SK-N-SH treated with all-trans-retinoic acid at 6 μM for 48 hours (cell line): Measurements from ENCODE around the gene CYRIA.

Source experiments
- ATAC-seq: fragments of 200-7000 bp; cut with Tn5 transposase; 3 replicates; pipeline ENCODE4 v1.9.1; 2020; ENCODE audit warnings: mild to moderate bottlenecking, moderate library complexity
- ARNTL ChIP-seq: fragments of 450-650 bp; formaldehyde crosslinking; IDR thresholded peaks from 2 replicates; pipeline ENCODE4 v1.5.0; 2020; ENCODE audit warnings: low read depth, mild to moderate bottlenecking, moderate library complexity, borderline replicate concordance
- BACH2 ChIP-seq: fragments of 250-450 bp; sonication (Bioruptor Pico); IDR thresholded peaks from 2 replicates; pipeline ENCODE4 v1.9.0; 2021; ENCODE audit warnings: mild to moderate bottlenecking, borderline replicate concordance
- CSDC2 ChIP-seq: fragments of 250-450 bp; sonication (Bioruptor Pico); IDR thresholded peaks from 2 replicates; pipeline ENCODE4 v1.5.0; 2020; ENCODE audit warnings: mild to moderate bottlenecking, moderate library complexity
- ESRRG ChIP-seq: fragments of 250-450 bp; sonication (Bioruptor Pico); IDR thresholded peaks from 2 replicates; pipeline ENCODE4 v1.6.1; 2021; ENCODE audit warnings: mild to moderate bottlenecking
- GLIS3 ChIP-seq: fragments of 250-450 bp; sonication (Bioruptor Pico); IDR thresholded peaks from 2 replicates; pipeline ENCODE4 v1.5.0; 2020; ENCODE audit warnings: mild to moderate bottlenecking, moderate library complexity
- OSR1 ChIP-seq: fragments of 250-450 bp; sonication (Bioruptor Pico); IDR thresholded peaks from 2 replicates; pipeline ENCODE4 v1.8.0; 2022; ENCODE audit warnings: moderate library complexity, mild to moderate bottlenecking, inconsistent platforms
- PPARA ChIP-seq: fragments of 250-450 bp; sonication (Bioruptor Pico); IDR thresholded peaks from 2 replicates; pipeline ENCODE4 v1.5.0; 2020; ENCODE audit warnings: mild to moderate bottlenecking, borderline replicate concordance
- TCF4 ChIP-seq: fragments of 250-450 bp; sonication (Bioruptor Pico); IDR thresholded peaks from 2 replicates; pipeline ENCODE4 v1.8.0; 2021; ENCODE audit warnings: mild to moderate bottlenecking, moderate library complexity, borderline replicate concordance
- TOX ChIP-seq: fragments of 250-450 bp; sonication (Bioruptor Pico); IDR thresholded peaks from 2 replicates; pipeline ENCODE4 v1.8.0; 2021; ENCODE audit warnings: mild to moderate bottlenecking, moderate library complexity, borderline replicate concordance
- TSHZ2 ChIP-seq: fragments of 250-450 bp; sonication (Bioruptor Pico); IDR thresholded peaks from 2 replicates; pipeline ENCODE4 v1.5.0; 2020; ENCODE audit warnings: mild to moderate bottlenecking, moderate library complexity
- ZC3H10 ChIP-seq: fragments of 250-450 bp; sonication (Bioruptor Pico); IDR thresholded peaks from 2 replicates; pipeline ENCODE4 v1.5.1; 2021; ENCODE audit warnings: mild to moderate bottlenecking, moderate library complexity
- ZFP3 ChIP-seq: fragments of 250-450 bp; sonication (Bioruptor Pico); IDR thresholded peaks from 2 replicates; pipeline ENCODE4 v1.5.0; 2020; ENCODE audit warnings: mild to moderate bottlenecking, moderate library complexity
- ZFP30 ChIP-seq: fragments of 450-650 bp; formaldehyde crosslinking; IDR thresholded peaks from 2 replicates; pipeline ENCODE4 v1.5.0; 2022; ENCODE audit warnings: mild to moderate bottlenecking, moderate library complexity
- ZNF565 ChIP-seq: fragments of 450-650 bp; formaldehyde crosslinking; conservative IDR thresholded peaks from 2 replicates; pipeline ENCODE4 v1.5.0; 2020; ENCODE audit warnings: low read depth, mild to moderate bottlenecking, moderate library complexity
- ZNF70 ChIP-seq: fragments of 450-650 bp; formaldehyde crosslinking; IDR thresholded peaks from 2 replicates; pipeline ENCODE4 v1.5.0; 2020; ENCODE audit warnings: mild to moderate bottlenecking, moderate library complexity
- ZNF8 ChIP-seq: fragments of 450-650 bp; formaldehyde crosslinking; IDR thresholded peaks from 2 replicates; pipeline ENCODE4 v1.5.0; 2020; ENCODE audit warnings: mild to moderate bottlenecking, moderate library complexity
- TF ChIP-seq, protein P1 (sequence below): fragments of 250-450 bp; sonication (Bioruptor Pico); IDR thresholded peaks from 2 replicates; pipeline ENCODE4 v1.5.1; 2021; ENCODE audit warnings: mild to moderate bottlenecking, moderate library complexity
- TF ChIP-seq, protein P2 (sequence below): fragments of 250-450 bp; sonication (Bioruptor Pico); IDR thresholded peaks from 2 replicates; pipeline ENCODE4 v1.5.1; 2020; ENCODE audit warnings: low read depth, mild to moderate bottlenecking, moderate library complexity

Gene CYRIA

GRCh38 chr2:16629770-16630169 is 35.9 kb downstream of the CYRIA start:
- TF ChIP-seq OSR1 (CRISPR knock-in tag) (no peak), ESRRG (CRISPR knock-in tag) (no peak), ARNTL (CRISPR knock-in tag) (no peak), PPARA (CRISPR knock-in tag) (no peak), ZC3H10 (CRISPR knock-in tag) (no peak), GLIS3 (CRISPR knock-in tag) (no peak), BACH2 (CRISPR knock-in tag) (no peak), ZFP30 (no peak)
- TF ChIP-seq, protein P1, sequence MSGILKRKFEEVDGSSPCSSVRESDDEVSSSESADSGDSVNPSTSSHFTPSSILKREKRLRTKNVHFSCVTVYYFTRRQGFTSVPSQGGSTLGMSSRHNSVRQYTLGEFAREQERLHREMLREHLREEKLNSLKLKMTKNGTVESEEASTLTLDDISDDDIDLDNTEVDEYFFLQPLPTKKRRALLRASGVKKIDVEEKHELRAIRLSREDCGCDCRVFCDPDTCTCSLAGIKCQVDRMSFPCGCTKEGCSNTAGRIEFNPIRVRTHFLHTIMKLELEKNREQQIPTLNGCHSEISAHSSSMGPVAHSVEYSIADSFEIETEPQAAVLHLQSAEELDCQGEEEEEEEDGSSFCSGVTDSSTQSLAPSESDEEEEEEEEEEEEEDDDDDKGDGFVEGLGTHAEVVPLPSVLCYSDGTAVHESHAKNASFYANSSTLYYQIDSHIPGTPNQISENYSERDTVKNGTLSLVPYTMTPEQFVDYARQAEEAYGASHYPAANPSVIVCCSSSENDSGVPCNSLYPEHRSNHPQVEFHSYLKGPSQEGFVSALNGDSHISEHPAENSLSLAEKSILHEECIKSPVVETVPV (CRISPR knock-in tag) = no peak
- TF ChIP-seq, protein P2, sequence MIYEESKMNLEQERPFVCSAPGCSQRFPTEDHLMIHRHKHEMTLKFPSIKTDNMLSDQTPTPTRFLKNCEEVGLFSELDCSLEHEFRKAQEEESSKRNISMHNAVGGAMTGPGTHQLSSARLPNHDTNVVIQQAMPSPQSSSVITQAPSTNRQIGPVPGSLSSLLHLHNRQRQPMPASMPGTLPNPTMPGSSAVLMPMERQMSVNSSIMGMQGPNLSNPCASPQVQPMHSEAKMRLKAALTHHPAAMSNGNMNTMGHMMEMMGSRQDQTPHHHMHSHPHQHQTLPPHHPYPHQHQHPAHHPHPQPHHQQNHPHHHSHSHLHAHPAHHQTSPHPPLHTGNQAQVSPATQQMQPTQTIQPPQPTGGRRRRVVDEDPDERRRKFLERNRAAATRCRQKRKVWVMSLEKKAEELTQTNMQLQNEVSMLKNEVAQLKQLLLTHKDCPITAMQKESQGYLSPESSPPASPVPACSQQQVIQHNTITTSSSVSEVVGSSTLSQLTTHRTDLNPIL (CRISPR knock-in tag) = no peak
- TF ChIP-seq, all 23 proteins: peak for 0
- no peak for ATAC-seq

- TF ChIP-seq ESRRG (CRISPR knock-in tag) = no peak
- no peak for TF ChIP-seq ZNF70
- no peak for TF ChIP-seq CSDC2 (CRISPR knock-in tag)
- TF ChIP-seq ZFP3 (CRISPR knock-in tag) = no peak
- TF ChIP-seq OSR1 (CRISPR knock-in tag) = no peak
- TF ChIP-seq ZFP30 = no peak
- no peak for TF ChIP-seq TOX (CRISPR knock-in tag)
- no peak for TF ChIP-seq PPARA (CRISPR knock-in tag)
- TF ChIP-seq, protein P2 (CRISPR knock-in tag) = no peak
- TF ChIP-seq, protein P1 (CRISPR knock-in tag) = no peak
- no peak for TF ChIP-seq BACH2 (CRISPR knock-in tag)
- TF ChIP-seq, all 23 proteins: peak for 0
- no peak for ATAC-seq
These were observed 36.6 kb downstream of the CYRIA start for GRCh38 chr2:16629044-16629443.

DNA sequence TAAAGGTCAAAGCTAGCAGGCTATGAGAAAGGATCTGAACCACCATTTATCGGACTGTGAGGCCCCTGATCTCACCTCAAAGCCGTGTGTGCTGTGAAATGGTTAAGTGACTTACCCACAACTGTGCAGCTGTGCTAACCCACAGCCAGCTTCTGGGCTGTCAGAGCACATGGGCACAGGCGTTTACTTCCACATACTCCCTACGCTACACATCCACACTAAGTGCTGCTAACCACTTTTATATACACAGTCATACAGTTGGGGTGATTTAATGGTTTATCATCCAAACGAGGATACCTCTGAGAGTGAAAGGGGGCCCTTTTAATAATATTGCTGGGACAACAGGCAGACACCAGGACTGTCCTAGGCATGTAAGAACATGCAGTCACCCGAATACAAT is 37.3 kb downstream of the CYRIA start:
- no peak for TF ChIP-seq BACH2 (CRISPR knock-in tag)
- TF ChIP-seq, protein P2 (CRISPR knock-in tag) = no peak
- no peak for TF ChIP-seq ZNF70
- TF ChIP-seq ZC3H10 (CRISPR knock-in tag) = no peak
- TF ChIP-seq TSHZ2 = no peak
- TF ChIP-seq ESRRG (CRISPR knock-in tag) = no peak
- no peak for TF ChIP-seq OSR1 (CRISPR knock-in tag)
- no peak for TF ChIP-seq TCF4 (CRISPR knock-in tag)
- TF ChIP-seq ZFP30 = no peak
- no peak for TF ChIP-seq PPARA (CRISPR knock-in tag)
- no peak for TF ChIP-seq ZNF565 (CRISPR knock-in tag)
- TF ChIP-seq ZNF8 (CRISPR knock-in tag) = no peak
- ATAC-seq = no peak
